GM18909 (cell line): ENCODE measurements around the gene ETNK1.

Source experiments
- ATAC-seq: cut with Tn5 transposase; IDR thresholded peaks from one replicate; pipeline ENCODE4 v1.9.1; 2021; ENCODE audit warnings: mild to moderate bottlenecking; ENCODE audit not compliant: unreplicated experiment, poor library complexity

Gene ETNK1

GRCh38 chr12:22631863-22632463, 7.0 kb downstream of the ETNK1 start:
- ATAC-seq = no peak

GRCh38 chr12:22634883-22635282, 9.9 kb downstream of the ETNK1 start:
- ATAC-seq = no peak

DNA sequence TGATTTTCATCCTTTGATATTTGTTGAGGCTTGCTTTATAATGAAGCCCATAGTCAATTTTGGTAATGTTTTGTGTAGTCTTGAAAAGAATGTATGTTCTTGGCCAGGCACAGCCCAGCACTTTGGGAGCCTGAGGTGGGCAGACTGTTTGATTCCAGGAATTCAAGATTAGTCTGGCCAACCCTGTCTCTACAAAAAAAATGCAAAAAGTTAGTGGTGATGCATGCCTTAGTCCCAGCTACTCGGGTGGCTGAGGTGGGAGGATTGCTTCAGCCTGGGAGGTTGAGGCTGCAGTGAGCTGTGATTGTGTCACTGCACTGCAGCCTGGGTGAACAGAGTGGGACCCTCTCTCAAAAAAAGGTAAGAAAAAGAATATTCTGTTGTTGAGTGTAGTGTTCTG, 10.8 kb downstream of the ETNK1 start:
- ATAC-seq = no peak

DNA sequence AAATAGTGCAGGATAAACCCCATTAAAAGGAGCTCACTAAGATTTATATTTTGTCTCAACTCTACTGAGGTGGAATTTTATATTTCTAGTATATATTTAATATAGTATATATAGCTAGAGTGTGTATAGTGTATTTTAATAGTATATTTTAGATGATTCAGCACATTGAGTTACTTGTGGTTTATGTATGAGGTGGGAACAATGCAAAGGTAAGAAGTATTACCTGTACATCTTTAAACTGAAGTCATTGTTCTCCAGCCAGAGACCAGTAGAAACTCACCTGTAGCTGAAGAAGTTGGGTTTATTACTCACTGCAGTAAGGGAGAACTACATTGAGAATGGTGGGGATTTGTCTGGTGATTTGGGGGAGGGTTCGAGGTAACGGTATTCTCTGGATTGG, 15.9 kb downstream of the ETNK1 start:
- ATAC-seq = no peak

DNA sequence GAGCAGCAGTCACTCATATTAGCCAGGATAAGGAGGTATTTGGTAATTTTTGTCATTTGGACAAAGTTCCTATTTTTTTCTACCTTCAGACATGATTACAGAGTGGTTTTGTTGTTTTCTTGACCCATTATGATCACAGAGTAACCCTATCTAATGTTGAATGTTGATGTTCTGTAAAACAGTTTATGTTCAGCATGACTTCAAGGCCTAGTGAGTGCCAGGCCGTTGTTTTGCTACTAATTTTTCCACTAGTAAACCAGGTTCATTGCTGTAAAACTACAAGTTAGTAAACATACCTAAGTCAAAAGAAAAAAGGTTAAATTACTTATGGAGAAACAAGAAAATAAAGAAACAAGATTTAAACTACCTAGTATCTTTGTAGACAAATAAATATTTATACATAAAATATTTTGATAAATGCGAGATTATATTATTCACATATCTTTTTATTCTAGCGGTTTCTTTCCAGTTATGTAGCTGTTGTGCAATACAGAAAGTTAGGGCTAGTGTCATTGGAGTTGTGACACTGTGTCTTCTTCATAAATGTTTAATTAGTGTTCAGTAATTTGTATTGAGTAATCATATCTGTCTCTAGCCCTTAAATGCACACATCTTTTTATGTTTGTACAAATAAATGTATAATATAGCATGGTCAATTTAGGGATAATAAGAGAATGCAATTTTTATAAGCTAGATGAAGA, 16.5 kb downstream of the ETNK1 start:
- no peak for ATAC-seq

DNA sequence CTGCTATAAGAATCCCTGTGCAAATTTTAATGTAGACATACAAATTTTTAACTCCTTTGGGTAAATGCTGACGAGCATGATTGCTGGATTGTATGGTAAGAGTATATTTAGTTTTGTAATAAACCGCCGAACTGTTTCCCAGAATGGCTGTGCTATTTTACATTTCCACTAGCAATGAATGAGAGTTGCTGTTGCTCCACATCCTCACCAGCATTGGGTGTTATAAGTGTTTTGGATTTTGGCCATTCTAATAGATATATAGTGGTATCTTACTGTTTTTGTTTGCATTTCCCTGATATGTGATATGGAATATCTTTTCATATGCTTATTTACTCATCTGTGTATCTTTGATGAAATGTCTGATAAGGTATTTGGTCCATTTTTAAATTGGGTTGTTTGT, 23.7 kb downstream of the ETNK1 start:
- ATAC-seq = no peak

DNA sequence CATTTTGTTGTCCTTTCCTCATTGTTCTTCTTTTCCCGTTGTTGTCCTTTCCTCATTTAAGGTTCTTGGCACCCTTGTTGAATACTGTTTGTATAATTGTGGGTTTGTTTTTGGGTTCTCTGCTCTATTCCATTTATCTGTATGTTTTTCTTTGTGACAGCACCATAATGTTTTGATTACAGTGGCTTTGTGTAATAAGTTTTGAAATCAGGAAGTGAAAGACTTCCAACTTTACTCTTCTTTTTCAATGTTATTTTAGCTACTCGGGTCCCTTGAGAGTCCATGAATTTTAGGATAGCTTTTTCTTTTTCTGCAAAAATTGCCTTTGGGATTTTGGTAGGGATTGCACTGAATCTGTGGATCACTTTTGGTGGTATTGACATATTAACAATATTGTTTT, 28.1 kb downstream of the ETNK1 start:
- no peak for ATAC-seq

GRCh38 chr12:22653791-22654190, 28.8 kb downstream of the ETNK1 start:
- no peak for ATAC-seq

- no peak for ATAC-seq
These were observed 31.4 kb downstream of the ETNK1 start for GRCh38 chr12:22656376-22656775.

GRCh38 chr12:22656831-22657230, 31.9 kb downstream of the ETNK1 start:
- ATAC-seq = no peak

GRCh38 chr12:22657538-22657937, 32.6 kb downstream of the ETNK1 start:
- no peak for ATAC-seq

DNA sequence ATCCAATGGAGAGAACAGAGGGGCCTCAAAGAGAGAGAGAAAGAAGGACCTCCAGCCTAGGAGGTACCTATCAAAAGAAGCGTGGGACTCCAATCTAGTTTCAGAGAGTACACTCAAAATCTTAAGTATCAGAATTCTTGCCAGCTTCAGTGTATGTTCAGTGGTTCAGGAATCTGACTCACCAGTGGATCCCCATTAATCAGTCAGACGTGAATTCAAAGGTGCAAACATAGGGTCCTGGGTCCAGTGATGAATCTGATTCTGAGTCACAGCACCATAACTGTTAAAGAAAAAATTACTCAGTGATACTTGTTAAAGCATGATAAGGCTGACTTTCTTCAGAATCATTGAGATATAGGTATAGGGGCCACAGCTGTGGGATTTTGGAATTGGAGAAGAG, 33.2 kb downstream of the ETNK1 start:
- no peak for ATAC-seq

DNA sequence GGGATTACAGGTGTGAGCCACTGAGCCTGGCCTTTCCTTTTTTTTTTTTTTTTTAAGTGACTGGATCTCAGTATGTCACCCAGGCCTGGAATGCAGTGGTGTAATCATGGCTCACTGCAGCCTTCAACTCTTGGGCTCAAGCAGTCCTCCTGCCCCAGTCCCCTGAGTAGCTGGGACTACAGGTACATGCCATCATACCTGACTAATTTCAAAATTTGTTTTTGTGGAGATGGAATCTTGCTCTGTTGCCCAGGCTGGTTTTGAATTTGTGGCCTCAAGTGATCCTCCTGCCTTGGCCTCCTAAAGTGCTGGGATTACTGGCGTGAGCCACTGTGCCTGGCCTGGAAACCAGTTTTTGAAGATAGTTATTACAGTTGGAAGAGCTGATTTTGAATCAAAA, 37.4 kb downstream of the ETNK1 start:
- ATAC-seq = no peak

DNA sequence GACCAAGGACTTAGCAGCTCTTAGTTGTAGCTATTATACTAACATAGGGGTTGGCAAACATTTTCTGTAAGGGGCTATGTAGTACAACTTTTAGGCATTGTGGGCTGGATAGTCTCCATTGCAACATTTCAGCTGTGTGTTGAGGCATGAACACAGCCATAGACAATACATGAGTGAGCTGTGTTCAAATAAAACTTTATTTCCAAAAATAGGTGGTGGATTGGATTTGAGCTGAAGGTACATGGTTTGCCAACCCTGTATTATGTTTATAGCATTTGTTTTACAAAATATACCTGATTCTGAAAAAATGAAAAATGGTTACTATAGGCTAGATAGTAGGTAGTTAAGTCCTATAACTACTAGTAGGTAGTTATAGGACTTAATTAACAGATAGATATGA, 40.5 kb downstream of the ETNK1 start:
- ATAC-seq = no peak

- no peak for ATAC-seq
These were observed 42.2 kb downstream of the ETNK1 start for GRCh38 chr12:22667122-22667521.

DNA sequence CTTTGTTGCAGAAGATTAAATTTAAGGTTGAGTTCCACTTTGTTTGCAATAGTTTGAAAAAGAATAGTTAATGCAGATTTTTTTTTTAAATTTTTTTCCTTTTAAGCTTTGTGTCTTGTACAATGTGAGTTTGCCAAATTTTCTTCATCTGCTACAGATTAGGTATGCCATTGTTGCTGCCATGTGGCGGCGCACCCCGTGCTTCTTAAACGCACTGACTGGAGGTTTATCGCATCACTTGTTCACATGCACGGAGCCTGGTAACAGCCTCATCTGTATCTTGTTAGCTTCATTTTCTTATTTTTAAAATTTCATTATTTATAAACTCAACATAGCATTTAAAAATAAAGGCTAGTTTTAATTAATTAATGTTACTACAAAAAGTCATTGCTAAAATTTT, 43.5 kb downstream of the ETNK1 start:
- ATAC-seq = no peak

DNA sequence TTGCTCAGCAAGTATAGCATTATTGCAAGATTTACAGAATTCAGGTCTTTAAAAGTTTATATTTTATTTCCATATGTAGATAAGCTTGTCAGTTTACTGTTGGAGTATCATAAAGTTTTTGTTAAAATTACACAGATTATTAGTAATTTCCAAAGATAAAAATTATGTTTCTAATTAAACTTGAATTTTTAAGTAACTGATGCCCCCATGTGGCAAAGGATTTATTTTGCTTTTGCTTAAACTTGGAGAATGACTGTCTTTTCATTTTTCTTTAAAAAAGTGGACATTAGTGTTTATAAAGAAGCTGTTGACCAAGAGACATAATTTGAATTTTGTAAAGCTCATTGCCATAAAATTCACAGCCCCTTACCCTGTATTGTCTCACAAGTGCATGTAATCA, 45.8 kb downstream of the ETNK1 start:
- no peak for ATAC-seq

DNA sequence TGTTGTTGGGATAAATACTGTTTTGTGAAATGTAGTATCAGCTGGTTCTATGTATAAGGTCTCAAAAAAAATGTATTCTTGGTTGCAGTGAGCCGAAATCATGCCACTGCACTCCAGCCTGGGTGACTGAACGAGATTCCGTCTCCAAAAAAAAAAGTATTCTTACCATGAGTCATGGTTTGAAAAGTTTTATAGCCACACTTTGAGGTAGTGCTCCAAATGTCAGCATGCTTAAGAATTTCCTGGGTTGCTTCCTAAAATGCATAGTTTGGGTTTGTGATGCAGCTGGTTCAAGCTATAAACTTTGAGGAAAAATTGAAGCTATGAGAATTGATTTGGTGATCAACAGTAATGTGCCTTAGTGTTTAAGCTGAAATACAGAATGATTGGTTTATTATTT, 48.0 kb downstream of the ETNK1 start:
- ATAC-seq = no peak

GRCh38 chr12:22677781-22678574, 53.0 kb downstream of the ETNK1 start:
- no peak for ATAC-seq

DNA sequence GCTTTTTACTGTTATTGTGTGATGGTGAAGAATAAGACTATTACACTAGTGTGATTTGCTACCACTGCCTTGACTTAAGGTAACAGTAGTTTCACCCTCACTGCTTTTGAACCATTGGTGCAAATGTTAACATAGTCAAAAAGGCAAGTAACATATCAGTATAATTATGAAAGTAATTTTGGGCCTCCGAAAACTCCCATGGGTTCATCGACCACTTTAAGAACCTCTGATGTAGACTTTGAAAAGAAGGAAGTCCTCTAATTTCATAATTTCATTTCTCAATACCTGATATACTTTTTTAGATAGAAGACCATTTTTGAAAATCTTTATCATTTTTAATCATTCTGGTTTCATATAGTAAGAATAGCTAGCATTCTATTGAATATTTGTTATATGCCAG, 57.7 kb downstream of the ETNK1 start:
- no peak for ATAC-seq

DNA sequence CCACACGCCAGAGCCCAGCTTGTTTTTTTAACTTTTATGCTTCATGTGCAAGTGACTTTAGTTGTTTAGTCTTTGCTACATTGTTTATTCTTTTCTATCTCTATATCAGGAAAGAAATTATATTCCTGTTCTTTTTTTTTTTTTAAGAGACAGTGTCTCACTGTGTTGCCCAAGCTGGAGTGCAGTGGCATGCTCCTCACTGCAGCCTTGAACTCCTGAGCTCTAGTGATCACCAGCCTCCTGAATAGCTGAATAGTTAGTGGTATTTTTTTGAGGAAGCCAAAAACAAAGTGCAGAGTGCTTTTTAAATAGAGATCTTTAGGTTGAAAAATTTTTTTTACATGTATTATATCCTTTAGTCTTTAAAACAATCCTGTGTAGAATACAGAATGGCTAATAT, 58.2 kb downstream of the ETNK1 start:
- ATAC-seq = no peak
